IMR-90 (cell line): ENCODE measurements around the gene GZF1. TPM values are rescaled to one million over a fixed set of nuclear protein-coding genes. Genes with fewer than 3 reads are reported as not detected.

ENCODE experiments used
- ATAC-seq: fragments of 200-7000 bp; cut with Tn5 transposase; 2 replicates; pipeline ENCODE4 v1.9.1; 2020; ENCODE audit warnings: low read depth, mild to moderate bottlenecking, moderate library complexity
- BruUV-seq: library from RNA; stranded (reverse); fragments of 400-500 nt; replicated peaks from 2 replicates; lab custom pipeline; 2021; lab: Mats Ljungman, UMichigan
- CTCF ChIA-PET: fragments of 300-600 bp; formaldehyde crosslinking; extraction: SDS; loops from one replicate; lab custom pipeline; 2021; ENCODE audit warnings: antibody characterized with exemption; lab: Yijun Ruan, JAX
- POLR2A ChIA-PET: fragments of 300-600 bp; sonication (Branson Sonifier 250); formaldehyde crosslinking; loops from one replicate; lab custom pipeline; 2022; ENCODE audit warnings: antibody characterized with exemption; ENCODE audit not compliant: unreplicated experiment; lab: Charles Lee
- DNase-seq: peaks from one replicate; pipeline ENCODE4 v3.0.0; 2013
- H2AFZ ChIP-seq: replicated peaks from 2 replicates; pipeline ENCODE3; 2013; ENCODE audit warnings: low read length, mild to moderate bottlenecking; ENCODE audit not compliant: poor library complexity
- H2AK5ac ChIP-seq: 2 replicates; pipeline ENCODE4 v1.6.1; 2013; ENCODE audit warnings: low read depth, low read length, inconsistent platforms
- H2AK9ac ChIP-seq: replicated peaks from 2 replicates; pipeline ENCODE3; 2013; ENCODE audit warnings: mild to moderate bottlenecking, low read depth, low read length, moderate library complexity; ENCODE audit not compliant: poor library complexity
- H2BK120ac ChIP-seq: 2 replicates; pipeline ENCODE4 v1.6.1; 2013; ENCODE audit warnings: low read depth, low read length, inconsistent platforms
- H2BK15ac ChIP-seq: 3 replicates; pipeline ENCODE4 v1.6.1; 2013; ENCODE audit warnings: low read depth, low read length, inconsistent platforms
- H2BK20ac ChIP-seq: 2 replicates; pipeline ENCODE4 v1.6.1; 2013; ENCODE audit warnings: low read depth, mild to moderate bottlenecking, inconsistent platforms, low read length, moderate library complexity
- H2BK5ac ChIP-seq: 2 replicates; pipeline ENCODE4 v1.6.1; 2013; ENCODE audit warnings: mild to moderate bottlenecking, low read depth, low read length, inconsistent platforms; ENCODE audit not compliant: poor library complexity, severe bottlenecking
- H3K14ac ChIP-seq: replicated peaks from 2 replicates; pipeline ENCODE4 v1.6.1; 2013; ENCODE audit warnings: low read depth, low read length, inconsistent platforms
- H3K18ac ChIP-seq: 2 replicates; pipeline ENCODE4 v1.6.1; 2013; ENCODE audit warnings: low read depth, low read length, control low read depth
- H3K23ac ChIP-seq: 2 replicates; pipeline ENCODE4 v1.6.1; 2013; ENCODE audit warnings: low read depth, low read length, inconsistent platforms
- H3K27ac ChIP-seq: 2 replicates; pipeline ENCODE4 v1.5.1; 2013; ENCODE audit warnings: mild to moderate bottlenecking, control low read depth, low read length; ENCODE audit not compliant: insufficient read depth
- H3K27me3 ChIP-seq: 2 replicates; pipeline ENCODE4 v1.6.1; 2013; ENCODE audit warnings: low read length; ENCODE audit not compliant: control insufficient read depth, insufficient read depth
- H3K36me3 ChIP-seq: 2 replicates; pipeline ENCODE4 v1.6.1; 2013; ENCODE audit warnings: low read length, mixed read lengths; ENCODE audit not compliant: control insufficient read depth, insufficient read depth
- H3K4ac ChIP-seq: 2 replicates; pipeline ENCODE4 v1.6.1; 2013; ENCODE audit warnings: low read depth, low read length, inconsistent platforms
- H3K4me1 ChIP-seq: 2 replicates; pipeline ENCODE4 v1.6.1; 2013; ENCODE audit warnings: low read length, mixed read lengths; ENCODE audit not compliant: control insufficient read depth, insufficient read depth
- H3K4me2 ChIP-seq: 2 replicates; pipeline ENCODE4 v1.6.1; 2013; ENCODE audit warnings: low read depth, mild to moderate bottlenecking, control low read depth, low read length, moderate library complexity
- H3K4me3 ChIP-seq: 2 replicates; pipeline ENCODE4 v1.5.1; 2013; ENCODE audit warnings: low read depth, mild to moderate bottlenecking, control low read depth, low read length, moderate library complexity; ENCODE audit not compliant: insufficient read depth
- H3K56ac ChIP-seq: 2 replicates; pipeline ENCODE4 v1.6.1; 2013; ENCODE audit warnings: low read length, inconsistent platforms; ENCODE audit not compliant: insufficient read depth; ENCODE audit errors: extremely low read depth
- H3K79me1 ChIP-seq, 2 experiments: 2 replicates each; pipeline ENCODE4 v1.6.1; 2013; ENCODE audit warnings: low read length in 2 of 2, inconsistent platforms in 1 of 2, low read depth in 1 of 2
- H3K9ac ChIP-seq: 2 replicates; pipeline ENCODE4 v1.6.1; 2013; ENCODE audit warnings: low read depth, low read length, control low read depth
- H3K9me1 ChIP-seq: 2 replicates; pipeline ENCODE4 v1.6.1; 2013; ENCODE audit warnings: low read length, inconsistent platforms; ENCODE audit not compliant: insufficient read depth
- H3K9me3 ChIP-seq: 2 replicates; pipeline ENCODE4 v1.6.1; 2013; ENCODE audit warnings: low read length; ENCODE audit not compliant: control insufficient read depth, insufficient read depth
- H4K20me1 ChIP-seq: 2 replicates; pipeline ENCODE4 v1.6.1; 2013; ENCODE audit warnings: low read length, inconsistent platforms; ENCODE audit not compliant: insufficient read depth
- H4K5ac ChIP-seq: 2 replicates; pipeline ENCODE4 v1.6.1; 2013; ENCODE audit warnings: mild to moderate bottlenecking, low read depth, low read length, control low read depth
- H4K8ac ChIP-seq, 2 experiments: 2 replicates each; pipeline ENCODE4 v1.6.1; 2013; ENCODE audit warnings: low read depth in 2 of 2, low read length in 2 of 2, control low read depth in 1 of 2, inconsistent platforms in 1 of 2
- H4K91ac ChIP-seq: 2 replicates; pipeline ENCODE4 v1.6.1; 2013; ENCODE audit warnings: low read depth, low read length, inconsistent platforms; ENCODE audit not compliant: insufficient read depth
- BHLHE40 ChIP-seq: fragments of 150-350 bp; IDR thresholded peaks from 2 replicates; pipeline ENCODE4 v1.6.1; 2016; ENCODE audit warnings: mild to moderate bottlenecking, low read depth, low read length
- FOS ChIP-seq: fragments of 150-350 bp; IDR thresholded peaks from 2 replicates; pipeline ENCODE4 v1.6.1; 2016; ENCODE audit warnings: low read depth, low read length
- MAFK ChIP-seq: IDR thresholded peaks from 2 replicates; pipeline ENCODE4 v1.6.1; 2012; ENCODE audit warnings: low read depth, low read length, improper control_type of control experiment
- MAZ ChIP-seq: IDR thresholded peaks from 2 replicates; pipeline ENCODE4 v1.6.1; 2012; ENCODE audit warnings: low read depth, mild to moderate bottlenecking, low read length, improper control_type of control experiment, moderate library complexity, borderline replicate concordance
- MXI1 ChIP-seq: IDR thresholded peaks from 2 replicates; pipeline ENCODE4 v1.6.1; 2012; ENCODE audit warnings: low read depth, mild to moderate bottlenecking, low read length, moderate library complexity, borderline replicate concordance
- NFE2L2 ChIP-seq: fragments of 150-350 bp; IDR thresholded peaks from 2 replicates; pipeline ENCODE4 v1.6.1; 2016; ENCODE audit warnings: low read depth, mild to moderate bottlenecking, low read length
- RAD21 ChIP-seq: IDR thresholded peaks from 2 replicates; pipeline ENCODE4 v1.6.1; 2012; ENCODE audit warnings: low read length, improper control_type of control experiment
- SMC3 ChIP-seq: fragments of 150-350 bp; IDR thresholded peaks from 2 replicates; pipeline ENCODE4 v1.6.1; 2016; ENCODE audit warnings: low read depth, mild to moderate bottlenecking, antibody characterized with exemption, low read length, moderate library complexity
- WGBS, 2 experiments: methylation state at CpG; one replicate each; pipeline versions ENCODE4 v1.1.5 to v1.1.7; 2013; ENCODE audit warnings: missing lambda C conversion rate in 2 of 2; ENCODE audit not compliant: insufficient read length in 1 of 2; ENCODE audit errors: extremely low coverage in 2 of 2; 5-methylcytosine and 5-hydroxymethylcytosine counted together
- dilution Hi-C: fragments of 300-500 bp; cut with HindIII; formaldehyde crosslinking; loops from one replicate; pipeline ENCODE4 v1.14.3; 2018; ENCODE audit warnings: low sequenced_read_pairs; ENCODE audit not compliant: unreplicated experiment
- in situ Hi-C: fragments of 300-500 bp; cut with MboI; formaldehyde crosslinking; loops from 3 replicates; pipeline ENCODE4 v1.14.3; 2019; ENCODE audit warnings: low sequenced_read_pairs, inconsistent platforms, mixed read lengths
- intact Hi-C: fragments of 100-400 bp; cut with micrococcal nuclease; formaldehyde crosslinking; loops from 2 replicates; pipeline ENCODE4 v1.10.0; 2022
- polyA plus RNA-seq, 3 experiments: library from polyadenylated mRNA; depleted of rRNA; stranded (reverse); fragments of >200 nt; gene quantifications; 2 replicates each; pipeline ENCODE4 v1.2.3, GENCODE V29; 2012; ENCODE audit warnings: low replicate concordance in 1 of 3
- total RNA-seq: library from RNA; depleted of rRNA; stranded (reverse); fragments of >200 nt; gene quantifications from 2 replicates; pipeline ENCODE4 v1.2.3, GENCODE V29; 2012
- TF ChIP-seq, protein P1 (sequence below): conservative IDR thresholded peaks from 2 replicates; pipeline ENCODE4 v1.5.1; 2012; ENCODE audit warnings: mild to moderate bottlenecking, low read depth, low read length, improper control_type of control experiment
- TF ChIP-seq, protein P2 (sequence below): fragments of 150-350 bp; IDR thresholded peaks from 2 replicates; pipeline ENCODE4 v1.6.1; 2017; ENCODE audit warnings: mild to moderate bottlenecking, antibody characterized with exemption, low read length, low read depth

GZF1 gene
- total and polyA plus RNA-seq, 2 of the 4 experiments (the other 2 are of a cell fraction), result 23.7 to 24.7 TPM

DNA sequence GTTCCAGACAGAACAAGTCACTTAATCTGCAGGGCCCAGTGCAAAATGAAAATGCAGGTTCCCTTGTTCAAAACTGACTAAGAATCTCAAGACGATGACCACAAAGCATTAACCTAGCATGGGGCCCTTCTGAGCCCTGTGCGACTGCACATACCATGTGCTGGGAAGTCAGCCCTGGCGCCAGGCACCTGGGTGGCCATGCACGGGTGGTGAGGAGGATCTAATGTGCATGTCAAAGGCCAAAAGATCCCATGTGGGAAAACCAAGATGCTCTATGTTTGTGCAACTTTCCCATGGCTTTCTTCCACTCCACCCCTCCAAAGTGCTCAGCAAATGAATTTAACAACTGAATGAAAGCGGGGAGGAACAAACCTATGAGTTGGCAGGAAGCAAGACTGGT, 44.9 kb upstream of the GZF1 start:
- Histone ChIP-seq H4K91ac (no peak overlapping the region), H3K27ac (no peak overlapping the region), H2BK15ac (no peak overlapping the region), H2AFZ (no peak overlapping the region), H3K4me2 (no peak overlapping the region), H3K23ac (no peak overlapping the region), H2BK120ac (no peak overlapping the region), H4K8ac (no peak overlapping the region), H2AK5ac (no peak overlapping the region), H3K4me3 (no peak overlapping the region), H2AK9ac (no peak overlapping the region), H2BK20ac (no peak overlapping the region), H3K9me3 (no peaks in the 10 kb centered on the region), H3K79me1 (no peaks in the 10 kb centered on the region), H3K4ac (no peak overlapping the region), H4K20me1 (no peaks in the 10 kb centered on the region), H3K18ac (no peak overlapping the region), H3K27me3 (peaks cover 6% of the 10 kb centered on the region), H3K36me3 (no peaks in the 10 kb centered on the region), H3K14ac (no peak overlapping the region), H4K5ac (no peak overlapping the region), H3K9me1 (no peaks in the 10 kb centered on the region), H2BK5ac (no peak overlapping the region), H3K4me1 (no peaks in the 10 kb centered on the region), H3K56ac (no peak overlapping the region), H3K9ac (no peak overlapping the region)
- no TSS peak for BruUV-seq
- in situ Hi-C loops, result no loop called here
- ChIA-PET POLR2A (no interaction called here), CTCF (no interaction called here)
- ATAC-seq (no peak), DNase-seq (no peak)
- intact Hi-C loops, result no loop called here
- dilution Hi-C loops, result no loop called here
- no peak for TF ChIP-seq NFE2L2
- TF ChIP-seq MAZ, result no peak
- TF ChIP-seq FOS, result no peak
- TF ChIP-seq, protein P1, sequence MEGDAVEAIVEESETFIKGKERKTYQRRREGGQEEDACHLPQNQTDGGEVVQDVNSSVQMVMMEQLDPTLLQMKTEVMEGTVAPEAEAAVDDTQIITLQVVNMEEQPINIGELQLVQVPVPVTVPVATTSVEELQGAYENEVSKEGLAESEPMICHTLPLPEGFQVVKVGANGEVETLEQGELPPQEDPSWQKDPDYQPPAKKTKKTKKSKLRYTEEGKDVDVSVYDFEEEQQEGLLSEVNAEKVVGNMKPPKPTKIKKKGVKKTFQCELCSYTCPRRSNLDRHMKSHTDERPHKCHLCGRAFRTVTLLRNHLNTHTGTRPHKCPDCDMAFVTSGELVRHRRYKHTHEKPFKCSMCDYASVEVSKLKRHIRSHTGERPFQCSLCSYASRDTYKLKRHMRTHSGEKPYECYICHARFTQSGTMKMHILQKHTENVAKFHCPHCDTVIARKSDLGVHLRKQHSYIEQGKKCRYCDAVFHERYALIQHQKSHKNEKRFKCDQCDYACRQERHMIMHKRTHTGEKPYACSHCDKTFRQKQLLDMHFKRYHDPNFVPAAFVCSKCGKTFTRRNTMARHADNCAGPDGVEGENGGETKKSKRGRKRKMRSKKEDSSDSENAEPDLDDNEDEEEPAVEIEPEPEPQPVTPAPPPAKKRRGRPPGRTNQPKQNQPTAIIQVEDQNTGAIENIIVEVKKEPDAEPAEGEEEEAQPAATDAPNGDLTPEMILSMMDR, result no peak
- no peak for TF ChIP-seq MAFK
- TF ChIP-seq, protein P2, sequence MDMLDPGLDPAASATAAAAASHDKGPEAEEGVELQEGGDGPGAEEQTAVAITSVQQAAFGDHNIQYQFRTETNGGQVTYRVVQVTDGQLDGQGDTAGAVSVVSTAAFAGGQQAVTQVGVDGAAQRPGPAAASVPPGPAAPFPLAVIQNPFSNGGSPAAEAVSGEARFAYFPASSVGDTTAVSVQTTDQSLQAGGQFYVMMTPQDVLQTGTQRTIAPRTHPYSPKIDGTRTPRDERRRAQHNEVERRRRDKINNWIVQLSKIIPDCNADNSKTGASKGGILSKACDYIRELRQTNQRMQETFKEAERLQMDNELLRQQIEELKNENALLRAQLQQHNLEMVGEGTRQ, result no peak
- no peak for TF ChIP-seq BHLHE40
- no peak for TF ChIP-seq SMC3
- no peak for TF ChIP-seq RAD21
- TF ChIP-seq MXI1, result no peak
- no CpG with 5 or more reads among the region's 5 CpGs for WGBS, 2 experiments
